Measurements from ENCODE around the gene FHAD1. TPM values are rescaled to one million over a fixed set of nuclear protein-coding genes. Genes with fewer than 3 reads are reported as not detected.

FHAD1 gene
- total and polyA plus RNA-seq, 10 of the 15 experiments (the other 5 are each of a cell fraction or from before 2014, with no cell fraction given): 0.09 to 1.0 (median 0.32) TPM; not detected in 2

- TF ChIP-seq ASH2L (IDR thresholded peaks at IDR 0.05; ENCODE audit: borderline replicate concordance, low read depth) (no peak), RB1 (IDR thresholded peaks at IDR 0.05; ENCODE audit: borderline replicate concordance) (no peak), IRF5 (IDR thresholded peaks at IDR 0.05; ENCODE audit: borderline replicate concordance) (no peak), MLLT1 (IDR thresholded peaks at IDR 0.05) (no peak), TCF12 (IDR thresholded peaks at IDR 0.05; ENCODE audit: low read depth, low read length) (0 out of 2 replicates have a peak, but pooled peaks have one; percentile 33), NRF1 (conservative IDR thresholded peaks at IDR 0.05; ENCODE audit: low read depth, low read length) (no peak), IKZF1 (conservative IDR thresholded peaks at IDR 0.05) (no peak)
These were observed 3.6 kb upstream of the FHAD1 start (continued) for GRCh38 chr1:15243275-15244043.

GRCh38 chr1:15244813-15245212 is 2.2 kb upstream of the FHAD1 start:
- H4K20me1 ChIP-seq (ENCODE audit: control insufficient read depth, insufficient read depth): no peaks in the 10 kb centered on the region
- H3K4me2 ChIP-seq (ENCODE audit: control insufficient read depth, insufficient read depth): no peak overlapping the region
- intact Hi-C loops (cut with micrococcal nuclease; ENCODE audit: unreplicated experiment): loop anchor here (5.0 kb wide), 1 partner anchor 88 kb away; no protein-coding TSS in a partner anchor
- no peak overlapping the region for H2AFZ ChIP-seq (ENCODE audit: control insufficient read depth, low read depth, low read length)
- POLR2A ChIA-PET: interaction anchor here (1.2 to 2.0 kb wide), 2 partner anchors 12 to 17 kb away, joined by 3 to 9 read pairs; no protein-coding TSS in a partner anchor
- H3K79me2 ChIP-seq (ENCODE audit: control insufficient read depth, insufficient read depth, low read length): no peaks in the 10 kb centered on the region
- H3K27me3 ChIP-seq (replicated peaks in 1 of 2; ENCODE audit: control insufficient read depth in 2 of 2, insufficient read depth in 2 of 2, low read length in 1 of 2): no peaks in the 10 kb centered on the region
- CTCF ChIA-PET: interaction anchor here (1.1 to 1.2 kb wide), 2 partner anchors 10 to 27 kb away, joined by 3 to 5 read pairs; no protein-coding TSS in a partner anchor
- H3K27ac ChIP-seq (ENCODE audit: control insufficient read depth, insufficient read depth): no peak overlapping the region
- SMC1A ChIA-PET (ENCODE audit: uncharacterized antibody, unreplicated experiment): interaction anchor here (1.4 to 4.9 kb wide), 3 partner anchors 10 to 116 kb away, joined by 3 to 25 read pairs (median 18); no protein-coding TSS in a partner anchor
- RAD21 ChIA-PET (ENCODE audit: unreplicated experiment): interaction anchor here (2.0 kb wide), 1 partner anchor 89 kb away, joined by 6 read pairs; no protein-coding TSS in a partner anchor
- WGBS (ENCODE audit: insufficient coverage, insufficient replicate concordance, low lambda C conversion rate, missing lambda C conversion rate): 64% methylated on average over 5 of the region's 5 CpGs
- FAIRE-seq (no peak), ATAC-seq (no peak), DNase-seq (ENCODE audit: low read depth, low spot score) (no peak)
- no peak overlapping the region for H3K4me3 ChIP-seq
- in situ Hi-C loops (cut with MboI): no loop called here
- no peak overlapping the region for H3K9ac ChIP-seq (ENCODE audit: control insufficient read depth, insufficient read depth, low read length)
- no TSS peak for BruUV-seq (replicated peaks)
- peaks cover 13% of the 10 kb centered on the region; the same call in 2 of the 3 replicates for H3K9me3 ChIP-seq (replicated peaks; ENCODE audit: control insufficient read depth, insufficient read depth, low read length)
- peaks cover 20% of the 10 kb centered on the region for H3K4me1 ChIP-seq (ENCODE audit: control insufficient read depth, insufficient read depth, low read length)
- no peaks in the 10 kb centered on the region for H3K36me3 ChIP-seq (ENCODE audit: control insufficient read depth in 2 of 2, insufficient read depth in 2 of 2, low read length in 1 of 2)
- peak; percentile 28; the same call in 1 of the 2 replicates for TF ChIP-seq ZBTB33 (IDR thresholded peaks at IDR 0.05)
- no peak for TF ChIP-seq SUPT20H (IDR thresholded peaks at IDR 0.05; ENCODE audit: borderline replicate concordance, control insufficient read depth, low read depth, low read length)
- no peak for TF ChIP-seq ETV6 (conservative IDR thresholded peaks at IDR 0.05 in 1 of 2, IDR thresholded peaks at IDR 0.05 in 1 of 2; ENCODE audit: borderline replicate concordance in 1 of 2, low read depth in 1 of 2)
- TF ChIP-seq SMAD1 (IDR thresholded peaks at IDR 0.05; ENCODE audit: low read depth, partially characterized antibody): no peak
- peak; percentile 59; the same call in 1 of the 2 replicates for TF ChIP-seq RAD51 (IDR thresholded peaks at IDR 0.05)
- peak; percentile 68; the same call in 1 of the 2 replicates for TF ChIP-seq SPI1 (IDR thresholded peaks at IDR 0.05; ENCODE audit: borderline replicate concordance, insufficient read depth, low read depth, low read length)
- no peak for TF ChIP-seq CHD2 (IDR thresholded peaks at IDR 0.05; ENCODE audit: borderline replicate concordance, low read depth, low read length)
